AG10803 (cell line): Measurements from ENCODE around the gene PLA2G4C.

Experiments
- DNase-seq: peaks from one replicate; pipeline ENCODE4 v3.0.0; 2010; ENCODE audit warnings: low read depth
- H3K4me3 ChIP-seq: 2 replicates; pipeline ENCODE4 v1.5.1; 2011; ENCODE audit warnings: mild to moderate bottlenecking, low read length, control low read depth
- CTCF ChIP-seq: conservative IDR thresholded peaks from 2 replicates; pipeline ENCODE4 v1.5.1; 2011; ENCODE audit warnings: mild to moderate bottlenecking, low read length, control low read depth, inconsistent platforms

The PLA2G4C gene

GRCh38 chr19:48030073-48030472 is 80.5 kb downstream of the PLA2G4C start:
- H3K4me3 ChIP-seq = no peak overlapping the region
- DNase-seq = no peak

GRCh38 chr19:48029431-48029830 is 81.2 kb downstream of the PLA2G4C start:
- H3K4me3 ChIP-seq = no peak overlapping the region
- TF ChIP-seq CTCF = no peak
- DNase-seq = no peak

More at GRCh38 chr19:48030073-48030472, 80.5 kb downstream of the PLA2G4C start:
- TF ChIP-seq CTCF = no peak

GRCh38 chr19:48025480-48025879 is 85.1 kb downstream of the PLA2G4C start:
- DNase-seq = no peak
- no peak for TF ChIP-seq CTCF
- H3K4me3 ChIP-seq = no peak overlapping the region

- TF ChIP-seq CTCF = no peak
- no peak overlapping the region for H3K4me3 ChIP-seq
- no peak for DNase-seq
Observed at GRCh38 chr19:48023518-48023917, 87.1 kb downstream of the PLA2G4C start.

GRCh38 chr19:48023011-48023410 is 87.6 kb downstream of the PLA2G4C start:
- no peak for TF ChIP-seq CTCF
- no peak overlapping the region for H3K4me3 ChIP-seq
- DNase-seq = no peak

GRCh38 chr19:48020686-48021085 is 89.9 kb downstream of the PLA2G4C start:
- H3K4me3 ChIP-seq = no peak overlapping the region
- no peak for TF ChIP-seq CTCF
- no peak for DNase-seq

GRCh38 chr19:48010932-48011758 is 99.5 kb downstream of the PLA2G4C start:
- no peak overlapping the region for H3K4me3 ChIP-seq
- TF ChIP-seq CTCF = no peak
- DNase-seq = no peak
